Ovary (tissue), 3 donors: Measurements from ENCODE around the gene LAX1.

Source experiments
- EP300 ChIP-seq: sonication (generic); formaldehyde crosslinking; IDR thresholded peaks from one replicate; pipeline ENCODE4 v1.6.1; 2017; ENCODE audit warnings: antibody characterized with exemption
- POLR2A ChIP-seq: fragments of 450-650 bp; IDR thresholded peaks from one replicate; pipeline ENCODE4 v1.6.1; 2017; ENCODE audit warnings: antibody characterized with exemption, mild to moderate bottlenecking, moderate library complexity
- TF ChIP-seq, protein P1 (sequence below), 3 donors: fragments of 450-650 bp in 2 of 3; fragments of 200-600 bp in 1 of 3; IDR thresholded peaks; one replicate each; pipeline versions ENCODE4 v1.5.1 to v1.8.0; 2016 to 2022; ENCODE audit warnings: antibody characterized with exemption in 3 of 3, mild to moderate bottlenecking in 1 of 3
- donor health status: DM: no; HTN: no; CAD: no.

DNA sequence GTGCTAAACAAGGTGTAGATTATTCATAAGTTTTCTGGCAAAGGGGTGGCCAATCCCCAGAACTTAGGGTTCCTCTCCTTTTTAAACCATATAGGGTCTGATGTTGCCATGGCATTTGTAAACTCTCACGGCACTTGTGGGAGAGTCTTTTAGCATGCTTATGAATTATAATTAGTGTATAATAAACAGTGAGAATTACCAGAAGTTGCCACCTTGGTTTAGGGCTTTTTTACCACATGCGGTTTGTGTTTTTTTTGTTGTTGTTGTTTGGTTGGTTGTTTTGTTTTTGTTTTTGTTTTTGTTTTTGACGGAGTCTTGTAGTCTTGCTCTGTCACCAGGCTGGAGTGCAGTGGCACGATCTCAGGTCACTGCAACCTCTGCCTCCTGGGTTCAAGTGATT lies 8.9 kb upstream of the LAX1 start:
- TF ChIP-seq, protein P1, sequence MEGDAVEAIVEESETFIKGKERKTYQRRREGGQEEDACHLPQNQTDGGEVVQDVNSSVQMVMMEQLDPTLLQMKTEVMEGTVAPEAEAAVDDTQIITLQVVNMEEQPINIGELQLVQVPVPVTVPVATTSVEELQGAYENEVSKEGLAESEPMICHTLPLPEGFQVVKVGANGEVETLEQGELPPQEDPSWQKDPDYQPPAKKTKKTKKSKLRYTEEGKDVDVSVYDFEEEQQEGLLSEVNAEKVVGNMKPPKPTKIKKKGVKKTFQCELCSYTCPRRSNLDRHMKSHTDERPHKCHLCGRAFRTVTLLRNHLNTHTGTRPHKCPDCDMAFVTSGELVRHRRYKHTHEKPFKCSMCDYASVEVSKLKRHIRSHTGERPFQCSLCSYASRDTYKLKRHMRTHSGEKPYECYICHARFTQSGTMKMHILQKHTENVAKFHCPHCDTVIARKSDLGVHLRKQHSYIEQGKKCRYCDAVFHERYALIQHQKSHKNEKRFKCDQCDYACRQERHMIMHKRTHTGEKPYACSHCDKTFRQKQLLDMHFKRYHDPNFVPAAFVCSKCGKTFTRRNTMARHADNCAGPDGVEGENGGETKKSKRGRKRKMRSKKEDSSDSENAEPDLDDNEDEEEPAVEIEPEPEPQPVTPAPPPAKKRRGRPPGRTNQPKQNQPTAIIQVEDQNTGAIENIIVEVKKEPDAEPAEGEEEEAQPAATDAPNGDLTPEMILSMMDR (IDR thresholded peaks at IDR 0.05): no peak
- no peak for TF ChIP-seq EP300
- no peak for TF ChIP-seq POLR2A
